ENCODE results near the gene HSPH1.
"Not testable (repeated sequence)": the region's sequence is repeated elsewhere in the genome, so short reads cannot be mapped to it uniquely, and the experiment has no call there.

Gene HSPH1

DNA sequence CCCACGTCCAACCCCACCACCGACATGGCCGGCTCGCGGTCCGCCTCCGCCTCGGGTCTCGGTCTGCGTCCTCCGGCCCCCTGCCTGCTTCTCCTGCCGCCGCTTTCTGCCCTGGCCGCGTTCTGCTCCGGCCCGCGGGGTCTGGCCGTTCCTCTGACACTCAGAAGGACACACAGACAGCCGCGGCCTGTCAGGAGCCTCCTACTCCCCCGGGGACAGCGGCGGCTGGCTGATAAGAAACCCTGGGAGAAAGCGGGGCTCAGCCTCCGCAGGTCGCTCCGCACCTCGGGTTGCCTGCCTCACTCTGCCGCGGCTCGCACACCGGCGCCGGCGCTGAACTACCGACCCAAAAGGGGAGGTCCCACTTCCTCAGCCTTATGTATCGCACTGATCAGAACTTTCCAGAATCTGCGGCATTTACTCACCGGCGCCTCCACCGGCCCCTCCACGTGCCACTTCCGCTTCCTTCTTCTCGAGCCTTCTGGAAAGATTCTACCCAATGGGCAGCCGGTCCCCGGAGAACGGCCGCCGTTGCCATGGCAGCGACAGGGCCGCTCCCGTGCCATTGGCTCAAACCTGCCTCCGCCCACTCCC is at the start of gene HSPH1:
Gene HSPH1 (minus strand): TSS at position 348 of the 594 bp plus-strand sequence. CDS start 322 bp downstream, at position 26.
- peak; percentile 99 for DNase-seq

- DNase-seq, result no peak
Measured at GRCh38 chr13:31209841-31210210, 48.1 kb upstream of the HSPH1 start.

GRCh38 chr13:31209172-31209840 is 47.6 kb upstream of the HSPH1 start:
- no peak for DNase-seq

- DNase-seq, result no peak
Measured at GRCh38 chr13:31208559-31209122, 46.9 kb upstream of the HSPH1 start.

DNA sequence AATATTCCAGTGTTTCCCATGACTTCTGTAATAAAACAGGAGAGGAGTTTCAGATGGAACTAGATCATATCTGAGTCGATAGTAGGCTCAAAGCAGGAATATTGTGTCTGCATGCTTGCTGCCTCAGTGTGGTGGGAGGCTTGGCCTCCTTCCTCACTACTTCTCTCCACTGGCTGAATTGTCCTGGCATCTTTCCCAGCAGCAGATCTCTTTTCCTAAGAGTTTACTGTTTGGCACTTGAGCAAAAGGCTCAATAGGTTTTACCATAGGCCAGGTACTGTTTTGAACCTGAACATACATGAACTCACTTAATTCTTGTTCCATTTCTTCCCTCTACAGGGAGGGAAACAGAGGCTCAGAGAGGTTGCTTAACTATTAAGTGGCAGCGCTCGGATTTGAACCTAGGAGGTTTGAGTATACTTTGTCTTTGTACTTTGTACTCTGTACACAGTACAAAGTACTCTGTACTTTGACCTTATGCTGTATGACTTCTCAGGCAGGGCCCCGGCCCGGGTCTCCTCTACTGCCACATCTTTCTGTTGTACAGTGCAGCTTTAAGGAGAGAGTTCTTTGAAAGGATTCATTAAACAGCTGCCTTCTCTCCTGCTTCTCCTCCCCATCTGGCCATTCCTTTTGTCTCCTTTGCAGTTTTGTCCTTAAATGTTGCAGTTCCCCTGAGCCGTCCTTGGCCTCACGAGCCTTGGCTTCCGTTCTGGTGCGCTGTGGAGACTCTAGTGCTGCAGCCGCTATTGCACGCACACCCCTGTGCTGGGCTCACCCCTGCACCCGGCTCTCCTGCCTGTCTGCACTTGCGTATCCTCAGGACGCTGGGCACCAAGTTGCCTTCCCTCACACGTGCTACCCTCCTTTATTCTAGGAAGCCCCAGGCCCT is 46.2 kb upstream of the HSPH1 start:
- no peak for DNase-seq

GRCh38 chr13:31204592-31204991 is 42.9 kb upstream of the HSPH1 start:
- no peak for DNase-seq

DNA sequence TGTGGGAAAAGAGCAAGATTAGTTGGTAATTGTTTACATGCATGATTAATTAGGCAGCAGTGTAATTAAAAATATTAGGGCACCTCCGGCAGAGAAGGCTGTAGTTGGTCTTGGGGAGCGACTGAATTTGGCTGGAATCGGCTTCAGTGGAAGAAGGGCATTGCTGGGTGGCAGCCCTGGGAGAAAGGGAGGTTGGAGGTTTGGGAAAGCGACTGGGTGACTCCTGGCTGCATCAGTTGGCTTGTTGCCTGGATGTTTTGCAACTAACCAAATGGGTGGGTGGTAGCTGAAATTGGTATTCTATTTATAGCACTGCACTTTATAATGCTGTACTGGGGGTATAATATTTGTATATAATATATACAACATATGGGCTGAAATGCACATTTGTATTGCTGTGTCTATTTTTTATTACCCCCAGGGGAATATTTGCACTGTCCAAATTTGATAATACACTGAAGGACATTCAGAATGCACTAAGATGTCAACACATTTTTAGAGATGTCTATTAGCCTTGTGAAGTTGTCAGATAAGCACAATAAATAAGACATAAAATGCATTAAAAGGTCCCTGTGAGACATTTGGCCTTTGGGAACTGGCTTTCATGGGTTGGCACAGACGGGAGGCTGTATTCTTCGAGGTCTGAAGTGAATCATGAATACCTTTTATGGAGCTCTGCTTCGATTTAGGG is 39.8 kb upstream of the HSPH1 start:
- DNase-seq, result no peak

GRCh38 chr13:31200637-31200971 is 38.9 kb upstream of the HSPH1 start:
- DNase-seq, result peak; percentile 63

DNA sequence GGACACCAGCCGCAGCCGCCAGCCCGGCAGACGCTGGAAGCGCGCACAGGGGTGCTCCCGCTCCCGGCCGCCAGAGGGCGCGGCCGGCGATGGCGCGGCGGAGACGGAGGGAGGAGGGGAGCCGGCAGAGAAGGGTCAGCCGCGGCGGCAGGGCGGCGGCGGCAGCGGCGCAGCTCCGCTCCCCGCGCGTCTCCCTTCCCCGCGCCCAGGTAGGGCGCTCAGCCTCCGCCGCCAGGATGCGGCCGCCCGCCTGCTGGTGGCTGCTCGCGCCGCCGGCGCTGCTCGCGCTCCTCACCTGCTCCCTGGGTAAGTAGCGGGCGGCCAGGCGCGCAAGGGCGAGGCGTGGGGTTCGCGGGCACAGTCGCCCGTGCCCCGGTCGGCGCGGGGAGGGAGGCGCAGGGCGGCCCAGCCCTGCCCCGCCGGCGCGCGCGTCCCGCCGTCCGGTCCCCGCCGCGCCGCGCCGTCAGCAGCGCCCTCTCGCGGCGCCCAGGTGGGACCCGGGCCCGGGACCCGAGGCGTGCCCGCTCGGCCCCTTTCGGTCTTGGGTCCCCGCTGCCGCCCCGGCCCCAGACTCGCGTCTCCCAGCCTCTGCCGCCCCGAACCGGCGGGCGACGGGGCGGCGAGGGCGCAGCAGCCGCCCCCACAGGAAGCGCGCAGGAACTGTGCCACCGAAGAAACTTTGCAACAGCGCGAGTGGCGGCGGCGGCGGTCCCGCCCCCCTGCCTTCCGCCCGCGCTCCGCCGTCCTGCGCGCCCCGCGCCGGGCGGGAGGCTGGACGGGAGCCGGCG is 38.3 kb upstream of the HSPH1 start, which contains the start of gene B3GLCT:
Gene B3GLCT (plus strand): TSS at position 127 of the 788 bp plus-strand sequence. CDS start 110 bp downstream, at position 237.
- DNase-seq, result peak; percentile 79

GRCh38 chr13:31199527-31199848 is 37.8 kb upstream of the HSPH1 start:
- DNase-seq, result no peak

- no peak for DNase-seq
Measured at GRCh38 chr13:31198519-31198918, 36.8 kb upstream of the HSPH1 start.

DNA sequence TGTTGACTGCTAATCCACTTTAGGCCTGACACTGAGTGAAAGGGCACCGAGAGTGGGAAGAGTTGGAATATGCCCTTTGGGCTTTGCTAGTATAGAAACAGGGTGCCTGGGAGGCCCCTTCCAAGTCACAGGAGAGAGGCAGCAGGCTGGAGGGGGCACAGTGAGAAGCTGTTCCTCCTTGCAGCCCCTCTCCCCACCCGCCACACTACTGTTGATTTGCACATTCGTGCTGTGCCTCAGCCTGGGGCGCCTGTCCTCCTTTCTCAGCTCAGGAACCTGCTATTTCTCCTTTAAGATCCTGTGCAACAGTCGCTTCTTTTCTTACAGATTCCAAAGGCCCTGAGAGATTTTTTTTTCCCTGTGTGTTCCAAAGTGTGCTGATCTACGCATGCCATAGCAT is 35.3 kb upstream of the HSPH1 start:
- DNase-seq, result no peak

- DNase-seq, result no peak
Measured at GRCh38 chr13:31195616-31196015, 33.9 kb upstream of the HSPH1 start.

- no peak for DNase-seq
Measured at GRCh38 chr13:31192306-31192705, 30.6 kb upstream of the HSPH1 start.

DNA sequence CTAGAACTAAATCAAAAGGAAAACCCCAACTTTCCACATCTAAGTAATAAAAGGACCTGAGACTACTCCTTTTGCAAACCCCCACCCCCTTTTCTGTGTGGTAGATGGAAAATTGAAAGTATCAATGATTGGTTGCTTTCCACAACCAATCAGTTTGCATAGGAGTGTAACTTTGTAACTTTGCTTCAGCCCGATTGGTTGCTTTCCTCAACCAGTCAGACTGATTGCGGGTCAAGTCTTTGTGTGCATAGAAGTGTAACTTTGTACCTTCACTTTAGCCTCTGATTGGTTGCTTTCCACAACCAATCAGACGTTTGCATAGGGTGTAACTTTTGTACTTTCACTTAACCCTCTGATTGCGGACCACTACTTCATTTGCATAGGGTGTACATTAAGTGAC is 30.0 kb upstream of the HSPH1 start:
- DNase-seq, result no peak

DNA sequence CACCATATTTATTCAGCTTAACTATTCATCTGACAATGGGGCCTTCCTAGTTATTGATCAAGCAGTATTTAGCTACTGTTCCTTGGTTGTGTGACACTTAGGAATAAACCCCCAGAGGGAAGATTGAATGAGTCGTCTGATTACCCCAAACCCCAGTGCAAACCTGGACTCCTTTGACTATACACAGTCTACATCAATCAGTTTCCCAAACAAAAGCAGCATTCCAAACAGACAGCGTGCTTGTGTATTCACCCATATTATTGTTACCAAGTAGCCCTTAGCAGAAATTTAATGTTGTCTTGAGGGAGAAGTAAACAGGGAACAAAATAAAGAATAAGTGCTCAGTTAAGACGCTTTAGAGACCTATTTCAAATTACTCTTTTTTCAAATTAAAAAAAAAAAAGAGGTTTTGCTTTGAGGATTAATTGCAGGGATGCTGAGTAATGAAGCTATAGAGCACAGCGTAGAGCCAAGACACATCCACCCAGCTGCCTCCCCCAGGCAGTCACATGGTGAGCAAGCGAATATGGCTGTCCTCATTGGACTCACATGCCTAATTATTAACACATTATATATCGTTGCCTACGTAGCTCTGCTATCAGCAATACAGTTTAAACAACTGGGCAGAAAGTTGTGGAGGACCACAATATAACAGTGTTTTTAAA is 23.4 kb upstream of the HSPH1 start:
- no peak for DNase-seq

DNA sequence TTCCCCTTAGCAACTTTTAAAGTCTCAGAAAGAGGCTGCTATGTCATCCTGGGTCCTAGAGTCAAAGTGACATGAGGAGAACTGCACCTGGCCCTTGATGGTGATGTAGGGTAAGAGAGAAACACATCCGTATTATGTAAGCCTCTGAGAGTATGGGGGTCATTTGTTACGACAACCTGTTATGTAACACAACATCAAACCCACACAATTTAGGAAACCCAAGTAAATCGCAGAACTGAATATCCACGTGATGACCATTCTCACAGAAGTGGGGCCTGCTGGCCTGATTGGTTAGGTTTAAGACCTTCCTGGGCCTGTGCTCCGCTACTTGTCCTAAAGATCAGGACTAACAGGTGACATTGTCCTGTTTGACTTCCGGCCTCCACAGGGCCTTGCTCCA is 22.7 kb upstream of the HSPH1 start:
- no peak for DNase-seq

DNA sequence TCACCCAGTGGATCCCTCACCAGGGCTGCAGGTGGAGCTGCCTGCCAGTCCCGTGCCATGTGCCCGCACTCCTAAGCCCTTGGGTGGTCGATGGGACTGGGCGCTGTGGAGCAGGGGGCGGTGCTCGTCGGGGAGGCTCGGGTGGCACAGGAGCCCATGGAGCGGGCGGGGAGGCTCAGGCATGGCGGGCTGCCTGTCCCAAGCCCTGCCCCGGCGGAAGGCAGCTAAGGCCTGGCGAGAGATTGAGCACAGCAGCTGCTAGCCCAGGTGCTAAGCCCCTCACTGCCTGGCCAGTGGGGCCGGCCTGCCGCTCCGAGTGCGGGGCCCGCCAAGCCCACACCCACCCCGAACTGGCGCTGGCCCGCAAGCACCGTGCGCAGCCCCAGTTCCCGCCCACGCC is 21.3 kb upstream of the HSPH1 start:
- DNase-seq, result no peak

DNA sequence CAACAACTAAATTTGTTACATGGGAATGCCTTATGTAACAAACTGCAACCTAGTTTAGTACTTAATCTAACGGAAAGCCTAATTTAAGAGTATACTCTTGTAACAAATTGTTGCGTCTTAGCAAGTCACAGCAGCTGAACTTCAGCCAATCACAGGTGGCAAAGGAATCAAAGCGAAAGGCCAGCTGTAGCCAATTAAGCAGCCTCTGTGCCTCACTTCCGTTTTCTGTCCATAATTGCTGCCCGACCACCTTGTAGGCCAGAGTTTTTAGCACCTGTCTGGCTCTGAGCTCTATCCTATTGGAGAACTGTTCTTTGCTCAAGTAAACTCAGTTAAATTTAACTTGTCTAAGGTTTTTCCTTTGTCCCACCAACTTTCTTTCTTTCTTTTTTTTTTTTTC is 18.1 kb upstream of the HSPH1 start:
- no peak for DNase-seq

DNA sequence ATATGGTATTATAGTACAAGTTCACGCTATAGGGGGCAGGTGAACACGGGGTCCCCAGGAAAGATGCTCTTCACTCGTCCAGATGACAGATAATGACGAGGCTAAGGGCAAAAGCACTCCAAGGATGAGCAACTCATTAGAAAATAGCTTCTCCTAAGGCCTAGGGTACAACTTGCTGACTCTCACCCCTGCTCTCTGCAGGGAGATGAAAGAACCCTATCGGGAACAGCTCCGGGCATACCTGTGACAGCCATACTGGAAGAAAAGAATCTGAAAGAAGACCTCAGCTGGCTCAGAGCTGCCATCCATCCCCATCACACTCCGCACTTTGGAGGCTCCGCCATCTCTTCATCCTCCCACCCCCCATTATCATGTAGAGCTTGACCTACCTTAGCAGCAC is 17.5 kb upstream of the HSPH1 start:
- DNase-seq, result no peak

DNA sequence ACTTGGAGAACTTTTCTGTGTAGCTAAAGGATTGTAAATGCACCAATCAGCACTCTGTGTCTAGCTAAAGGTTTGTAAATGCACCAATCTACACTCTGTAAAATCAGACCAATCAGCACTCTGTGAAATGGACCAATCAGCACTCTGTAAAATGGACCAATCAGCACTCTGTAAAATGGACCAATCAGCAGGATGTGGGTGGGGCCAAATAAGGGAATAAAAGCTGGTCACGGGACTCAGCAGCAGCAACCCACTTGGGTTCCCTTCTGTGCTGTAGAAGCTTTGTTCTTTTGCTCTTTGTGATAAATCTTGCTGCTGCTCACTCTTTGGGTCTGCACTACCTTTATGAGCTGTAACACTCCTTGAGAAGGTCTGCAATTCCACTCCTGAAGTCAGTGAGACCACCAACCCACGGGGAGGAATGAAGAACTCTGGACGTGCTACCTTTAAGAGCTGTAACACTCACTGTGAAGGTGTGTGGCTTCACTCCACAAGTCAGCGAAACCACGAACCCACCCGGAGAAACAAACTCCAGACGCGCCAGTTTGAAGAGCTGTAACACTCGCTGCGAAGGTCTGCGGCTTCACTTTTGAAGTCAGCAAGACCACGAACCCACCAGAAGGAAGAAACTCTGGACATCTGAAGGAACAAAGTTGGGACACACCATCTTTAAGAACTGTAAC is 16.2 kb upstream of the HSPH1 start:
- DNase-seq, result not testable (repeated sequence)
